Activated T-helper 1 cell treated with anti-CD3 and anti-CD28 coated beads, Interleukin-2, amount 50 U/mL, for 16 hours (primary cell): ENCODE results near the gene HSF2BP.
"Not testable (repeated sequence)": the region's sequence is repeated elsewhere in the genome, so short reads cannot be mapped to it uniquely, and the experiment has no call there.

ENCODE experiments used
- DNase-seq, 2 donors: peaks; one replicate each; pipeline ENCODE4 v3.0.0-alpha.2; 2020; ENCODE audit warnings: low read depth in 1 of 2, low spot score in 1 of 2

Gene HSF2BP

GRCh38 chr21:43522495-43523131, 136.7 kb downstream of the HSF2BP start:
- DNase-seq: not testable (repeated sequence)

DNA sequence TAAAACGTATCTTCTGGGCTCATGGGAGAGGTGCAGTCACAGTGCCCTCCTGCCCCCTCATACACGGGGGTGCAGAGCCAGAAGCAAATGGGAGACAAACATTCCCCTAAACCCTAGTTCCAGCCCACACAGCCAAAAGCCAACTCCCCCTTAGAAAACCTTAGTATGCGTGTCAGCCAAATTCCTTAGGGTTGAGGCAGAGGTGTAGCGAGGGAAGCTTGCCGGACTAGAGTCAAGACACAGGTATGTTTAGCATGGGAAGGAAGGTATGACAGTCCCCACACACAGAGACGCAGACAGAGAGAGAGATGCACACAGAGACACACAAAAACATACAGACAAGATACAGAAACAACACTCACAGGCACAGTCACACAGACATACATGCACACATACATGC, 141.6 kb downstream of the HSF2BP start:
- not testable (repeated sequence) for DNase-seq

- not testable (repeated sequence) for DNase-seq
Observed at GRCh38 chr21:43516860-43517627, 142.2 kb downstream of the HSF2BP start.

DNA sequence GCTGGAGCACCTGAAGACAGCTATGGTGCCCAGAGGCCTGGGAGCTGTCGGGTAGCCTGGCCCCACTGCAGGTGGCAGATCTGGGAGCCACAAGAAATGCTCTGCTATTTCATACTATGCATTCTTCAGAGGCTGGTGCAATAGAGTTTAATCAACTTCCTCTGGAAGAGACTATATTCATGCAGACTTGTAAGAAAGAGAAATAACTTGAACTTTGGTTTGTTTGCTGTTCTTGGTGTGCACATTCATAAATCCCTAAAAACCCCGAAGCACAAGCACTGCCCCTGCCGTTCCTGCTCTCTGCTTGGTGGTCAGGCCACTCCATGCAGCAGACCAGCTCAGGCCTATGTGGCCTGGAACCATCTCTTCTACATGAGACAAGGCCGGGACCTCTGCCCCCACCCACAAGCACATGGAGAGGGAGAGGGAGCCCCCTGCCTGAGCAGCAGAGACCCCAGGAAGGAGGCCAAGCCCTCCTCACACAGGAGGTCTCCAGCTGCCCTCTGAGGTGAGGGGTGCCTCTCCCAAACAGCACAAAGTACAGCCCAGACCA, 142.9 kb downstream of the HSF2BP start:
- DNase-seq: not testable (repeated sequence)

DNA sequence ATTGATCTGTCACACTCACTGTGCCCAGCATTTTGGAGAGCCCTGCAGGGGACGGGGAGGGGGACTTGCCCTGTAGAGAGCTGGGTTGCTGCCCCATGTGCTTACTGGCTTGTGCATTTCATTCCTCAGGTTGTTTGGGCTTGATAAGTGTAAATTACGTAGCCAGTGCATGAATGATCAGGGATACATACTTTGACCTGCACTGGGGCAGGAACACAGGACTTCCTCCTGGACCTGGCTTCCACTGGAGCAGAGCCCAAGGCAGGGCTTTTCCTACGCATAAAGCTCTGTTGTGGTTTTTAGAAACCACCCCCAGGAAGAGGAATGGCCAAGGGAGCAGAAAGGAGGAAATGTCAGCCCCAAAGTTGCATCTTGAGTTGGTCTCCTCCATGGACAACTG, 144.5 kb downstream of the HSF2BP start:
- not testable (repeated sequence) for DNase-seq

DNA sequence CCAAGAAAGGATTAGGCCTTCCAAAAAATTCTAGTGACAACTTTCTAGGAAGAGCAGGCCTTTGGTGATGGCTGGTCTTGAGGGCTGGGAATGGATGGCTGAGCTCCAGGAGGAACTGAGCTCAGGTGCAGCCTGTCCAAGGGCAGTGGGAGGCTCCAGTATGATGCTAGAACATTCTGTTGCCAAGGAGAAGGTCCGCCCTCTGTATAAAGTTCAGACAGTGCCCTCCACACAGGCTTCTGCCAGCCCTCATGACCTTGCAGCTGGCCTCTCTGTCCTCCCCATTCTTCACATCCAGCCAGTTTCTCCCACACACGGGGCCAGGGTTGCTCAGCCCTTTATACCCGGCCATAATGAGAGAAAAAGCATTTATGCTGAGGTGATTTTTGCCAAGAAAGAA, 146.3 kb downstream of the HSF2BP start:
- DNase-seq: not testable (repeated sequence)

DNA sequence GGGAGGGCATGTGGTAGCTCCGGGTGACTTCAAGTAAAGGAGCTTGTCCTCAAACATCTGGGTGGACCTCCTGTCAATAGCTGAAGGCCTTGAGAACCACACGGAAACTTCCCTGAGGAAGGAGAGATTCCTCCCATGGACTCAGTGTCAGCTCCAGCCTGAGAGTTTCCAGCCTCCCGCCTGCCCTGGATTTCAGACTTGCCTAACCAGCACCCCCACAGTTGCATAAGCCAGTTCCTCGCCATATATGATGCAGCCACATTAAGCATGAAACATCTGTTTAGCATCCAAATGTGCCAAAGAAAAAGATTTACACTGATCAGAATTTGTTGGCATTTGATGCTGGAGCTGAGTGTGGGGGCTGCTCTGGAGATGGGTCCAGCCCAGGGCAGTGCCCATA, 148.1 kb downstream of the HSF2BP start:
- DNase-seq: not testable (repeated sequence)

- not testable (repeated sequence) for DNase-seq
Observed at GRCh38 chr21:43510669-43511068, 148.6 kb downstream of the HSF2BP start.

DNA sequence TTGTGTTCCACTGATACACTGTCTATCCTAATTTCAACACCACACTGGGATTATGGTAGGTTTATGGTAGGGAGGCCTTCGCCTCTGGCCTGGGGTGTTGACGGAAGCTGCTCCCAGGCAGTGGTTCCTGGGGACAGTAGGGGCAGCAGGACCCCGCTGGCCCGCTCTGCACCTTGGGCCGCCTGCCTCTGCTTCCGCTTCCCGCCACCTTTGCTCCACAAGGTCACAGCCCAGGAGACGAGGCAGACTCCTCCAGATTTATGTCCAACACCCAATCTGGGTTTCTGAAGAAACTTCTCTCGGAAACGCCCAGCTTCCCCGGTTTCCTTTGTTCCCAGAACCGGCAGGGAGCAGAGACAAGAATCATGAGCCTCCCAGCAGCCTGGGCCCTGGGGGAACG, 155.4 kb downstream of the HSF2BP start:
- not testable (repeated sequence) for DNase-seq

- not testable (repeated sequence) for DNase-seq
Observed at GRCh38 chr21:43503075-43503750, 156.1 kb downstream of the HSF2BP start.

- DNase-seq: not testable (repeated sequence)
Observed at GRCh38 chr21:43502407-43503071, 156.7 kb downstream of the HSF2BP start.

GRCh38 chr21:43498924-43499323, 160.4 kb downstream of the HSF2BP start:
- not testable (repeated sequence) for DNase-seq

DNA sequence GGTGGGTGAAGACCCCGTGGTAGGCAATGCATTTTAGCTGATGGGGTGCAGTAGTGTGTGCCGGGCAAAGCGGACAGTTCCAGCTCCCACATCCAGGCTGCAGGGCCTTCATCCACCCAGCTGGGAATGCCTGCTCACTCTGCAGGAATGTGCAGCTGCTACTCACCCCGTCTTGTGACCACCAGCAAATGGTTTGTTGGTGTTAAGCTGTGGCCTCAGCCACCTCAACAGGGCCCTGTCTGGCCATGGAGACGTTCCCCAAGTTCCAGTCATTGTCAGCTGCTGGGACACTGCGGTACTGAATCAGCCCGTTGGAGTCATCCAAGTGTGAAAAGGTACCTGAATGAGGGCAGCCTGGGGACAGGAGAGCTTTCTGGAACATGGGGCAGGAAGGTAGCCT, 161.2 kb downstream of the HSF2BP start:
- DNase-seq: not testable (repeated sequence)

GRCh38 chr21:43494279-43495012, 164.8 kb downstream of the HSF2BP start:
- DNase-seq: not testable (repeated sequence)

DNA sequence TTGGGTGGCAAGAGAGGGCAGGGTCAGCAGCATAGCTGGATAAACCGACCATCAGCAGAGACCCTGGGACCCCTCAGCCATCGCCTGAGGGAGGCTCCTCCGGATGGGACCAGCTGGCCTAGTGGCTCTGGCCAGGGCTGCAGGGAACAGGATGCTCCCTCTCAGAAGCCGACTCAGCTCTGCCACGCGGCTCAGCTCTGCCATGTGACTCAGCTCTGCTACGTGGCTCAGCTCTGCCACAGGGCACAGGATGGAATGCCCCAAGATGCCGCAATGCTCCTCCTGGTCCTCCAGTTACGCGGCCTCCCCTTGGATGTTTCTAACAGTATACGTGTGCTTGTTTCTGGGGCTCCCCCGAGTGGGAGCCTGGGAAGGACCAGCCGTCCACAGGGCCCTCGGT, 165.8 kb downstream of the HSF2BP start:
- DNase-seq: not testable (repeated sequence)

DNA sequence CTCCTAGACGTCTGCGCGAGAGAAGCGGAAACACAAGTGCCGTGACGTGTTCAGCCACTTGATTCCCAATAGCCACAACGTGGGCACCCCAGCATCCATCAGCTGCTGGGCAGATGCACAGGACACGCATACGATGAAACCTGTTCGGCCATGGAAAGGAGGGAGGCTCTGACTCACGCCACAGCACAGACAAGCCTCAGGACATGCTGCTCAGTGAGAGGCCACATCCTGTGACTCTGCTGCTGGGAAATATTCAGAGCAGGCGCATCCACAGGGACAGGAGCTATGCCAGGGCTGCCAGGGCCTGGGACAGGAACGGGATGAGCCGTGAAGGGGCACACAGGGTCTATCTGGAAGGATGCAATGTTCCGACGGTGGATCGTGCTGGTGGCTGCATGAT, 171.1 kb downstream of the HSF2BP start:
- DNase-seq: not testable (repeated sequence)

GRCh38 chr21:43486051-43486450, 173.2 kb downstream of the HSF2BP start:
- DNase-seq: not testable (repeated sequence)

- DNase-seq: not testable (repeated sequence)
Observed at GRCh38 chr21:43485016-43485415, 174.3 kb downstream of the HSF2BP start.

- DNase-seq: not testable (repeated sequence)
Observed at GRCh38 chr21:43479197-43479596, 180.1 kb downstream of the HSF2BP start.
